CD4-positive, alpha-beta T cell treated with Interferon gamma for 1 hour (primary cell): ENCODE results near the gene MRTO4.
"Not testable (repeated sequence)": the region's sequence is repeated elsewhere in the genome, so short reads cannot be mapped to it uniquely, and the experiment has no call there.

Source experiments
- DNase-seq: peaks from one replicate; pipeline ENCODE4 v3.0.0-alpha.2; 2020

MRTO4 gene

DNA sequence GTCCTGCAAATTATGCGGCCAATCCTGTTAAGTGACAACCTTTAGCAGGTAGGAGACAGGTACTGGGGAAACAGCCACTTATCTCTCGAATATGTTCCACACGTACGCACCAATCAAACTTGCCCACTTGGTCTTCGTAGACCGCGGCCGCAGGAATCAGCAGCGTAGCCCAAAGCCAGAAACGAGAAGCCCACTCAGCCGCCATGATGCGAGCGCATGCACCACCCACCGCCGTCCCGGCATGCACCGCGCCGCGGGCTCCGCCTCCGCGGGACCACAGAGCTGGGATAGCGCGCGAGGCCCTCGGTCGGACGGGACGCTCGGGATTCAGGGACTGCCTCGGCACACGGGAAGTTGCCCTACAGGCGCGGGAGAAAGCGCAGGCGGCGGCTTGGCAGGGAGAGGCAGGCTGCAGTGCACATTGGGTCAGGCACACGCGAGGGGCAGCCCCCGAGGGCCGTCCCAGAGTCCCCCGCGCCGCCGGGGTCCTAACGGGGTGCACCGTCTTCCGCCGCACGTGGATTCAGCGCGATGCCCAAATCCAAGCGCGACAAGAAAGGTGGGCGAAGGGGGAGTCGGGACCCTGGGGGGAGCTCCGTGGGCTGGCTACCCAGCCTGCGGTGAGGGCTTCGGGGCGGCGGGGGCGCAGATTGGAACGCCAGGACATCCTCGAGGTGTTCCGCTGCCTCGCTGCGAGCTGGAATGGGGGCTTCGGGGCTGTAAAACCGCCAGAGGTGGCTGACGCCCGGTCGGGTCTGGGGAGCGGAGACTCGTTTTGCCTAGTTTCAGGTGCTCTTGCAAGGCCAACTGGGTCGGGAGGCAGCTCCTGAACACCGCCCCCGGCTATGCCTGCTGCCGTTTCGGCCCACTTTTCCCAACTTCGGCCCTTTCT, at the start of gene MRTO4, which contains the start of gene EMC1:
MRTO4 (plus strand) TSS at position 501 of the 892 bp plus-strand sequence; CDS start at position 532, 31 bp downstream.
EMC1 (minus strand) TSS at position 220 of the 892 bp plus-strand sequence; CDS start at position 205, 15 bp downstream.
- DNase-seq = peak; percentile 79

DNA sequence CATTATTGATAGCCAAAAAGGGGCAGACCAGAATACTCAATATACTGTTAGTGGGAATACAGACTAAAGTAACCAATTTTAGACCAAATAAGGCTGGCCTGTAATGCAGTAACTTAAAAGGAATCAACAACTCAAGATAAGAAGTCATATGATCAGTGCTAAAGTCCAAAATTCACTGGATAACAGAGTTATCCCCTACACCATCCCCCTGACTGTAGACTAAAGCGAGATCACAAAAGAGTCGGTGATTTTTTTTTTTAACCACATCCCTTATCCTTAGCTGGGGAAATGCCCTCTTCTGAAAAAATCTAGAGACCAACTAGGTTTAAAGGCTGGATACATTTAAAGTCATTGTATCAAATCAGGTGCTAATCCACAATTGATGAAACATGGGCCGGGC, 49.2 kb upstream of the MRTO4 start:
- no peak for DNase-seq

- DNase-seq = no peak
Measured at GRCh38 chr1:19203440-19203839, 48.2 kb upstream of the MRTO4 start.

- DNase-seq = no peak
Measured at GRCh38 chr1:19204446-19205266, 46.9 kb upstream of the MRTO4 start.

GRCh38 chr1:19205403-19205802, 46.2 kb upstream of the MRTO4 start:
- no peak for DNase-seq

DNA sequence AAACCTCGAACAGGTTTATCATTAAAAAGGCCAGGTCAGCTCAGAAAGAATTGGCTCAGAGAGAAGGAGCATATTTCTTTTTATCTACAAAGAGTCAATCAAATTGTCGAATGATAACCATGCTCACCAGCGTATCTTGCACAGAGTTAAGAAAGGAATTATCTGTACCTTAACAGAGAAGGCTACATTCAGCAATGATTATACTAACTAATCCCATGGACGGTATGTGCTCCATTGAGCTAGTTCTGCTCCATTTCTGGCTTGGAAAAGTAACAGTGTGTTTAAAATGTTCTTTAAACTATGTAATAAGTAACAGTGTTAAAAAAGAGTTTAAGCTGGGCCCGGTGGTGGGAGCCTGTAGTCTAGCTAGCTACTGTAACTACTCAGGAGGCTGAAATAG, 45.8 kb upstream of the MRTO4 start:
- DNase-seq = no peak

GRCh38 chr1:19206947-19207346, 44.7 kb upstream of the MRTO4 start:
- no peak for DNase-seq

- DNase-seq = no peak
Measured at GRCh38 chr1:19208710-19209438, 42.7 kb upstream of the MRTO4 start.

GRCh38 chr1:19209439-19209989, 42.1 kb upstream of the MRTO4 start:
- DNase-seq = peak; percentile 63

DNA sequence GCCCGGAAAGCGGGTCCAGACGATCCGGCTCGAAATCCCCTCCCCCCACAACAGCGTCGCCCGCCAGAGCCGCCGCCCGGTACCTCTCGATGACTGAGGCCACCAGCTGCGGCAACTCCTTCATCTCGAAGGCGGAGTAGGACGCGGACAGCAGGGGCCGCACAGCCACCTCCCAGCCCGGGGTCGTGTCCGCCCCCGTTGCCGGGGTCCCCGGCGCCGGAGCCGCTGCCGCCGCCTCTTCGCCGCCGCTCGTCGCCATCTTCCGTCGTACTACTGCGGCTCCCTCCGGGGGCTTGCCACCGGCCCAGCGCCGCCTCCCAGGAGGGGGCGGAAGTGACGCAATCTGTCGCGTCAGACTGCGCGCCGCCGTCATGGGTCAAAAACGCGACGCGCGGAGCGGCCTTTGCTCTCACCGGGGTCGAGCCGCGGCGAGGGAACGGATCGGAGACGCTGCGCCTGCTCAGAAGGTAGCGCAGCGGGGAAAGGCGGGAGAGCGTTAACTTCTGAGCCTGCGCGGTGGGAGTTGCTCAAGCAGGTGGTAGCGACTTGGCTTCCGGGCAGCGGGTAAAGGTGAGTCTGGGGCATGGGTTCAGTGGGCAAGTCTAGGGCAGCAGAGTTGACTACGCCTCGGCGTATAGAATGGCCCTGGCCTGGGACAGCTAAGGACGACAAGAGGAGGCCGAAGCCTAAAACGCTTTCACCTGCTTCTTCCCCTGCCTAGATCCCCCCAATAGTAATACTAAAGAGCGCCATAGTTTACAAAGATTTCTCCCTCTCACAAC, 41.4 kb upstream of the MRTO4 start, which contains the start of gene UBR4:
UBR4 (minus strand) TSS at position 277 of the 782 bp plus-strand sequence; CDS start at position 259, 18 bp downstream.
- peak; percentile 95 for DNase-seq

- DNase-seq = no peak
Measured at GRCh38 chr1:19210772-19211549, 40.6 kb upstream of the MRTO4 start.

DNA sequence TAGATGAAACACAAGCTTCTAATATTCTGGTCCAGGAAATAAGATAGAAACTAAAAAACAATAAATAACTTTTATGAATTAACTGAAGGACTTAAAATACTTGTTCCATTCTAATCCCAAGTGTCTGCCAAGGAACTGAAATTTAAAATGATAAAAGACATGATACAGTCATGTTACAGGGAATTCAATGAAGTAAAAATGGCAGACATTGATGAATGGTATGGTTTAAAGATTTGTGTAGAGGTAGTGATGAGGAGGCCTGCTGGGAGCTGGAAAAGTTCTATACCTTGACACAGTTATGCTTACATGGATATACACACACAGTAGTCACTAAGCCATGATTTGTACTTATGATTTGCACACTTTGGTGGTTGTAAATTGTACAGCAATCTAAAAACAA, 39.4 kb upstream of the MRTO4 start:
- no peak for DNase-seq

DNA sequence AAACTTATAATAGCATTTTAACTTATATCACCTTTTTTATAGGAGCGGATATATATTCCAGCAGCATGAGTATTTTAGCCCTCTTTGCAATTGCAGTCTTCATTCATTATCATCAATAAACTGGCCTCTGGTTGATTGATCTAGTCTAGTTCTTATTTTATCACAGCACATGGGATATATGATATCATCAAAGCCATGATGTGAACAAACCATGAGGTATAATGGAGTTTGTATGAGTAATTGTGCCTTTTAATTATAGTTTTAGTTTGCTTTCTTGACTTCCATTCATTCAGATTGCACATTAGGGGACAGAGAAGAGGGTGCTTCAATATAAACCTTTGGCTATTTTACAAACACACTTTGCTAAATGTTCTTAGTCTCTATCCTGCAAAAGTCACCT, 38.0 kb upstream of the MRTO4 start:
- DNase-seq = no peak

GRCh38 chr1:19216585-19216984, 35.0 kb upstream of the MRTO4 start:
- DNase-seq = not testable (repeated sequence)

DNA sequence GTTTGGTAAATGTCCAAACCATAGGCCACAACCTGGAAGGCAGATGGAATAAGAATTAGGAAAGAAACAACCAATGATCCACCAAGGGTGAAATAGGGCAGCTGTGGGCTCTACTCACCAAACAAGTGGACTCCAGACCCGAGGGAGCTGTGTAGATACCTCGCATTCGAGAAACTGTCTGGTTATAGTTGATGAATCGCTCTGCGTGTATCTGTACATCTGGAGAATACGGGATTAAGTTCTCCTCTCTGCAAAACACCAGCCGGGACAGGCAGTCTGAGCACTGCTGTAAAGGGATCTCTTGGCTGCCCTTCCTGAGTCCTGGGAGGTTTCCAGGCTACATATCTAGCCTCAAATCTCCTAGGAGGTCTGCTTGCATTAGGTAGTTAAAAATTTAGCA, 32.2 kb upstream of the MRTO4 start:
- no peak for DNase-seq

- no peak for DNase-seq
Measured at GRCh38 chr1:19220080-19220846, 31.3 kb upstream of the MRTO4 start.

GRCh38 chr1:19220991-19221390, 30.6 kb upstream of the MRTO4 start:
- DNase-seq = no peak

- DNase-seq = no peak
Measured at GRCh38 chr1:19222573-19222972, 29.0 kb upstream of the MRTO4 start.

DNA sequence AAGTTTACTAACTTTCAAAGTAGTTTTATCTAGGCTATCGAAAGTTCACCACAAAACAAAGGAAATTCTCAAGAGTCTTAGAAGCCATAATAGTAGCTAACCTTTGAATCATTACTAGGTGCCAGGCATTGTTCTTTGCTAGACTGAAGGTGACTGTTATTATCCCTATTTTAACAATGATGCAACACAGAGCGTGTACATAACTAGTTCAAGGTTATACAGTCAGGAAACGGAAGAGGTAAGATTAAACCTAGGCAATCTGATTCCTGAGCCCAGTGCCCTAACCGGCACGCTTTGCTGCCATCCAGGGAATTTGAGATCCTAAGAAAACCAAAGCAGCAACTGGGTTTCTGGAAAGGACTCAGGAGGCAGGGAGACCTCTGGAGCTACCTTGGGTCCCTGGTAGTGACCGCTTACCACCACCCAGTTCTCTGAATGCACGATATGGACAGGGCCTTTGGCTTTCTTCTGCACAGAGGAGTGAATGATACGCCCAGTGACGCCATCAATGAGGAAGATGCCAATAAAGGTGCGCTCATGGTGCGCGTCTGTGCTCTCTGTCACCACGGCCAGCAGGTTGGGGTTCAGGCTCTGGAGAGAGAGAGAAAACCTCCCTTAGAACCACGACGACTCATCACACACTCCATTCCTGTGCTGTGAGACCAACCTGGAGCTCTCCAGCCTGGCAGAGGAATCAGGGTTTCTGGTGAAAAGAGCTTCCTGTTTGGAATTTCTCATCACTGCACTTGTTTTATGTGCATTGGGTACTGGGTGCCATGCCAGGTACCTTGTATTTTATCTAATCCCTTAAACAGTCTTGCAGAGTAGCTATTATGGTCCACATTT, 28.4 kb upstream of the MRTO4 start:
- DNase-seq = no peak
